Suprapubic skin (tissue), 4 donors: Measurements from ENCODE around the gene ZDHHC3. TPM values are rescaled to one million over a fixed set of nuclear protein-coding genes. Genes with fewer than 3 reads are reported as not detected.

Experiments used
- DNase-seq, 2 donors: peaks; one replicate each; pipeline ENCODE4 v3.0.0-alpha.2; 2019; ENCODE audit warnings: low spot score in 2 of 2
- H3K27ac ChIP-seq: fragments of 200-600 bp; sonication (generic); one replicate; pipeline ENCODE4 v1.5.1; 2019
- H3K27me3 ChIP-seq: fragments of 200-600 bp; sonication (generic); one replicate; pipeline ENCODE4 v1.5.1; 2019
- H3K36me3 ChIP-seq: fragments of 200-600 bp; sonication (generic); one replicate; pipeline ENCODE4 v1.5.1; 2019
- H3K4me1 ChIP-seq: fragments of 200-600 bp; sonication (generic); one replicate; pipeline ENCODE4 v1.5.1; 2019
- H3K4me3 ChIP-seq: fragments of 200-600 bp; sonication (generic); one replicate; pipeline ENCODE4 v1.5.1; 2019; ENCODE audit warnings: mild to moderate bottlenecking
- H3K9me3 ChIP-seq: fragments of 200-600 bp; sonication (generic); one replicate; pipeline ENCODE4 v1.5.1; 2019
- CTCF ChIP-seq, 2 donors: fragments of 200-600 bp in 1 of 2; fragments of 450-650 bp in 1 of 2; sonication (generic) in 1 of 2; IDR thresholded peaks; one replicate each; pipeline ENCODE4 v1.5.1; 2016 to 2019; ENCODE audit warnings: antibody characterized with exemption in 2 of 2, mild to moderate bottlenecking in 1 of 2, moderate library complexity in 1 of 2
- EP300 ChIP-seq: sonication (generic); formaldehyde crosslinking; IDR thresholded peaks from one replicate; pipeline ENCODE4 v1.6.1; 2017; ENCODE audit warnings: antibody characterized with exemption
- POLR2A ChIP-seq, 2 donors: fragments of 450-650 bp; IDR thresholded peaks; one replicate each; pipeline ENCODE4 v1.6.1; 2017; ENCODE audit warnings: antibody characterized with exemption in 2 of 2, mild to moderate bottlenecking in 2 of 2, moderate library complexity in 2 of 2
- POLR2AphosphoS5 ChIP-seq, 3 donors: sonication (generic); formaldehyde crosslinking; IDR thresholded peaks; one replicate each; pipeline ENCODE4 v1.6.1; 2017; ENCODE audit warnings: antibody characterized with exemption in 3 of 3
- WGBS: methylation state at CpG from one replicate; pipeline ENCODE4 v1.1.5; 2018; 5-methylcytosine and 5-hydroxymethylcytosine counted together
- total RNA-seq, 4 donors: library from RNA; depleted of rRNA; stranded (reverse); fragments of >200 nt; gene quantifications; one replicate each; pipeline ENCODE4 v1.1.0, GENCODE V29; 2016

The ZDHHC3 gene
- total RNA-seq, 4 donors from 2014 or later: 143 to 311 (median 175) TPM

GRCh38 chr3:44966795-44967278, 9.1 kb downstream of the ZDHHC3 start:
- DNase-seq: peak in 1 of 2 donors; percentile 18
- Histone ChIP-seq H3K27ac (peak overlapping the region; percentile 57), H3K36me3 (no peaks in the 10 kb centered on the region), H3K4me3 (no peak overlapping the region), H3K27me3 (no peaks in the 10 kb centered on the region), H3K9me3 (no peaks in the 10 kb centered on the region), H3K4me1 (peaks cover 93% of the 10 kb centered on the region)
- TF ChIP-seq POLR2A (IDR thresholded peaks at IDR 0.05) (no peak), POLR2AphosphoS5 (IDR thresholded peaks at IDR 0.05) (no peak), EP300 (no peak), CTCF (IDR thresholded peaks at IDR 0.05) (no peak)
- 40% methylated on average over 3 of the region's 3 CpGs for WGBS

- DNase-seq: peak in 1 of 2 donors; percentile 32
- Histone ChIP-seq H3K27ac (no peak overlapping the region), H3K4me3 (no peak overlapping the region), H3K4me1 (peaks cover 88% of the 10 kb centered on the region), H3K36me3 (no peaks in the 10 kb centered on the region), H3K9me3 (no peaks in the 10 kb centered on the region), H3K27me3 (no peaks in the 10 kb centered on the region)
- WGBS: 69% methylated on average over 2 of the region's 3 CpGs
- TF ChIP-seq POLR2AphosphoS5 (IDR thresholded peaks at IDR 0.05): no peak
- TF ChIP-seq CTCF (IDR thresholded peaks at IDR 0.05): no peak
- no peak for TF ChIP-seq POLR2A (IDR thresholded peaks at IDR 0.05)
Observed at GRCh38 chr3:44965165-44965564, 10.8 kb downstream of the ZDHHC3 start.

- peaks cover 77% of the 10 kb centered on the region for H3K4me1 ChIP-seq
- peaks cover 6% of the 10 kb centered on the region for H3K36me3 ChIP-seq
- 49% methylated on average over 4 of the region's 4 CpGs for WGBS
- H3K4me3 ChIP-seq: no peak overlapping the region
- H3K9me3 ChIP-seq: no peaks in the 10 kb centered on the region
- H3K27me3 ChIP-seq: no peaks in the 10 kb centered on the region
- no peak for DNase-seq
- TF ChIP-seq POLR2A (IDR thresholded peaks at IDR 0.05): no peak
- TF ChIP-seq CTCF (IDR thresholded peaks at IDR 0.05): no peak
- TF ChIP-seq EP300: no peak
- TF ChIP-seq POLR2AphosphoS5 (IDR thresholded peaks at IDR 0.05): no peak
- H3K27ac ChIP-seq: no peak overlapping the region
Observed at GRCh38 chr3:44963571-44964325, 12.2 kb downstream of the ZDHHC3 start.

GRCh38 chr3:44962621-44963393, 13.2 kb downstream of the ZDHHC3 start:
- DNase-seq: peak in 1 of 2 donors; percentile 4
- H3K4me3 ChIP-seq: no peak overlapping the region
- H3K9me3 ChIP-seq: no peaks in the 10 kb centered on the region
- peaks cover 9% of the 10 kb centered on the region for H3K36me3 ChIP-seq
- TF ChIP-seq POLR2AphosphoS5 (IDR thresholded peaks at IDR 0.05) (no peak), POLR2A (IDR thresholded peaks at IDR 0.05) (no peak), EP300 (no peak), CTCF (IDR thresholded peaks at IDR 0.05) (no peak)
- peaks cover 74% of the 10 kb centered on the region for H3K4me1 ChIP-seq
- H3K27me3 ChIP-seq: no peaks in the 10 kb centered on the region
- 57% methylated on average over 6 of the region's 6 CpGs for WGBS
- no peak overlapping the region for H3K27ac ChIP-seq

- no peaks in the 10 kb centered on the region for H3K9me3 ChIP-seq
- no peak overlapping the region for H3K4me3 ChIP-seq
- peaks cover 12% of the 10 kb centered on the region for H3K36me3 ChIP-seq
- 91% methylated on average over 3 of the region's 3 CpGs for WGBS
- peaks cover 67% of the 10 kb centered on the region for H3K4me1 ChIP-seq
- no peaks in the 10 kb centered on the region for H3K27me3 ChIP-seq
- DNase-seq: no peak
- H3K27ac ChIP-seq: no peak overlapping the region
- TF ChIP-seq CTCF (IDR thresholded peaks at IDR 0.05): no peak
- no peak for TF ChIP-seq EP300
- no peak for TF ChIP-seq POLR2A (IDR thresholded peaks at IDR 0.05)
- no peak for TF ChIP-seq POLR2AphosphoS5 (IDR thresholded peaks at IDR 0.05)
Observed at GRCh38 chr3:44961888-44962287, 14.1 kb downstream of the ZDHHC3 start.
